ENCODE measurements around the gene ARL15. TPM values are rescaled to one million over a fixed set of nuclear protein-coding genes. Genes with fewer than 3 reads are reported as not detected.

The ARL15 gene
- total and polyA plus RNA-seq, 2 of the 8 experiments (the other 6 are each of a cell fraction or from before 2014, with no cell fraction given) = 9.9 to 21.2 TPM

GRCh38 chr5:54049144-54049543, 261.2 kb downstream of the ARL15 start:
- no peak overlapping the region for H3K4ac ChIP-seq (replicated peaks; ENCODE audit: insufficient read length, low read depth, low read length)
- no peak overlapping the region for H3K14ac ChIP-seq (ENCODE audit: insufficient read length)
- H2BK15ac ChIP-seq (ENCODE audit: low read length) = no peak overlapping the region
- H2BK20ac ChIP-seq (ENCODE audit: low read length) = no peak overlapping the region
- H3K9me3 ChIP-seq (ENCODE audit: insufficient read depth in 2 of 2, low read depth in 1 of 2, low read length in 1 of 2) = no peaks in the 10 kb centered on the region
- H3K27me3 ChIP-seq (replicated peaks in 1 of 4; ENCODE audit: control insufficient read depth in 3 of 4, extremely low read depth in 1 of 4, insufficient read depth in 3 of 4, low read length in 3 of 4) = no peaks in the 10 kb centered on the region
- no peaks in the 10 kb centered on the region for H3K79me1 ChIP-seq (ENCODE audit: low read depth, low read length)
- WGBS, 2 experiments (ENCODE audit: extremely low coverage in 1 of 2, insufficient coverage in 1 of 2, insufficient read length in 1 of 2, insufficient replicate concordance in 2 of 2, low coverage in 1 of 2, low lambda C conversion rate in 2 of 2, missing lambda C conversion rate in 1 of 2) = 83% methylated on average over 1 of the region's 1 CpG; no CpG with 5 or more reads in 1 of the 2 experiments
- H2BK12ac ChIP-seq (ENCODE audit: low read depth, low read length) = no peak overlapping the region
- no peak overlapping the region for H3K9ac ChIP-seq (replicated peaks in 1 of 4; ENCODE audit: extremely low read depth in 1 of 4, low read depth in 3 of 4, low read length in 3 of 4)
- no peak overlapping the region for H3K23ac ChIP-seq (ENCODE audit: insufficient read length)
- H4K91ac ChIP-seq (replicated peaks; ENCODE audit: insufficient read length, low read length) = no peak overlapping the region
- H3K56ac ChIP-seq (replicated peaks; ENCODE audit: insufficient read length, low read depth, low read length) = no peak overlapping the region
- no peak overlapping the region for H3K4me3 ChIP-seq (ENCODE audit: extremely low read depth in 1 of 4, insufficient read depth in 2 of 4, low read depth in 3 of 4, low read length in 4 of 4)
- no peak for DNase-seq (ENCODE audit: low read depth in 1 of 2, low spot score in 2 of 2)
- no peak overlapping the region for H4K5ac ChIP-seq (ENCODE audit: insufficient read length, low read depth, low read length)
- H3K23me2 ChIP-seq (ENCODE audit: low read depth, low read length) = no peaks in the 10 kb centered on the region
- FAIRE-seq = no peak
- H3K27ac ChIP-seq (ENCODE audit: low read depth, low read length) = no peak overlapping the region
- no peak overlapping the region for H2BK5ac ChIP-seq (ENCODE audit: low read depth, low read length)
- no peak overlapping the region for H2AFZ ChIP-seq (ENCODE audit: low read length)
- no peak overlapping the region for H2BK120ac ChIP-seq (replicated peaks; ENCODE audit: low read depth, low read length)
- no peak overlapping the region for H3K4me2 ChIP-seq (ENCODE audit: insufficient read depth in 1 of 2, low read depth in 2 of 2, low read length in 2 of 2)
- H4K20me1 ChIP-seq (replicated peaks in 1 of 2; ENCODE audit: control insufficient read depth in 1 of 2, insufficient read depth in 2 of 2, low read length in 2 of 2) = no peaks in the 10 kb centered on the region
- peaks cover 0 to 3% (median 0%) of the 10 kb centered on the region in 4 experiments; a peak in 1 of 7 replicates for H3K4me1 ChIP-seq (replicated peaks in 1 of 4; ENCODE audit: control insufficient read depth in 3 of 4, insufficient read depth in 4 of 4, low read length in 3 of 4)
- H3K36me3 ChIP-seq (ENCODE audit: control insufficient read depth in 2 of 4, insufficient read depth in 4 of 4, low read length in 3 of 4) = no peaks in the 10 kb centered on the region; a peak in 1 of 8 replicates
- CTCF ChIA-PET (ENCODE audit: partially characterized antibody) = interaction anchor here (0.9 kb wide), 1 partner anchor 12 kb away, joined by 3 read pairs; no protein-coding TSS in a partner anchor
- no peak overlapping the region for H2AK5ac ChIP-seq (ENCODE audit: low read depth, low read length)
- H3K79me2 ChIP-seq (ENCODE audit: control insufficient read depth in 1 of 2, insufficient read depth in 2 of 2, low read length in 2 of 2) = no peaks in the 10 kb centered on the region
- POLR2A ChIA-PET (ENCODE audit: partially characterized antibody) = interaction anchor here (0.6 kb wide), 1 partner anchor 715 kb away, joined by 3 read pairs; no protein-coding TSS in a partner anchor
- no peak overlapping the region for H4K8ac ChIP-seq (ENCODE audit: extremely low read depth, insufficient read depth, low read length)
- no peak overlapping the region for H3K18ac ChIP-seq (ENCODE audit: extremely low read depth, low read length)
- TF ChIP-seq SP4 (IDR thresholded peaks at IDR 0.05; ENCODE audit: low read length) = no peak
- TF ChIP-seq JUN (IDR thresholded peaks at IDR 0.05; ENCODE audit: low read depth, low read length) = no peak
- no peak for TF ChIP-seq MAFK (IDR thresholded peaks at IDR 0.05; ENCODE audit: low read depth, low read length)
- no peak for TF ChIP-seq CBX5 (IDR thresholded peaks at IDR 0.05; ENCODE audit: low read depth, low read length)
- no peak for TF ChIP-seq RBBP5 (IDR thresholded peaks at IDR 0.05; ENCODE audit: borderline replicate concordance, low read depth, low read length)
- no peak for TF ChIP-seq RFX5 (IDR thresholded peaks at IDR 0.05; ENCODE audit: borderline replicate concordance, low read depth, low read length)
- TF ChIP-seq KDM1A (IDR thresholded peaks at IDR 0.05; ENCODE audit: borderline replicate concordance, low read length) = no peak
- no peak for TF ChIP-seq EGR1 (IDR thresholded peaks at IDR 0.05; ENCODE audit: borderline replicate concordance, low read depth, low read length)
- no peak for TF ChIP-seq GTF2F1 (IDR thresholded peaks at IDR 0.05; ENCODE audit: borderline replicate concordance, low read depth, low read length)
- TF ChIP-seq ATF2 (IDR thresholded peaks at IDR 0.05; ENCODE audit: low read length) = no peak
- TF ChIP-seq NRF1 (IDR thresholded peaks at IDR 0.05; ENCODE audit: low read depth, low read length) = no peak
- TF ChIP-seq ASH2L (IDR thresholded peaks at IDR 0.05; ENCODE audit: low read length) = no peak
- no peak for TF ChIP-seq ZNF274 (IDR thresholded peaks at IDR 0.05; ENCODE audit: borderline replicate concordance, extremely low read depth, low read length)
- no peak for TF ChIP-seq POU5F1 (IDR thresholded peaks at IDR 0.05; ENCODE audit: low read depth, low read length)

Measured in H1 (cell line).